ENCODE measurements around the gene MLC1.

The MLC1 gene

DNA sequence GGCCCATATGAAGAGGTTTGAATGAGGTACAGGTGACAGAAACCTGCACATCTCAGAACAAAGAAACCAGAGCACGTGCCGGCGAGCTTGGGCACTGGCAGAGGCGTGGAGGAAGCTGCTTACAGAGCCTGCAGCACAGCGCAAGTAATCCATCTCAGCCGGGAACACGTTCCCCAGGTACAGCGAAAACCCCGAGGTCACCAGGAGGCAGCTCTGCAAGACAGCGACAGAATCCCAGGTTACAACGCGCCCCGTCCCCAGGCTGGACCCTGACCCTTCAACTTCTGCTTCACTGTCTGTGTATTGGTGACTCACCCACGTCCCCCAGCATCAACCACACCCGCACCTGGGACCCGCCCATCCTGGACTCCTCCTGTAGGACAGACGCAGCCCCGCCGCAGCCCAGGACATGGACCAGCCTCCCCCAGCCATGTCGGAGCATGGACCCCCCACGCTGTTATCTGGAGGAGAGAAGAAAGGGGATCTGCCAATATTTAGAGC lies 2.2 kb downstream of the MLC1 start:
- H3K27ac ChIP-seq: no peak overlapping the region
- TF ChIP-seq ZFX (IDR thresholded peaks at IDR 0.05; ENCODE audit: borderline replicate concordance): no peak
- TF ChIP-seq, protein P1, sequence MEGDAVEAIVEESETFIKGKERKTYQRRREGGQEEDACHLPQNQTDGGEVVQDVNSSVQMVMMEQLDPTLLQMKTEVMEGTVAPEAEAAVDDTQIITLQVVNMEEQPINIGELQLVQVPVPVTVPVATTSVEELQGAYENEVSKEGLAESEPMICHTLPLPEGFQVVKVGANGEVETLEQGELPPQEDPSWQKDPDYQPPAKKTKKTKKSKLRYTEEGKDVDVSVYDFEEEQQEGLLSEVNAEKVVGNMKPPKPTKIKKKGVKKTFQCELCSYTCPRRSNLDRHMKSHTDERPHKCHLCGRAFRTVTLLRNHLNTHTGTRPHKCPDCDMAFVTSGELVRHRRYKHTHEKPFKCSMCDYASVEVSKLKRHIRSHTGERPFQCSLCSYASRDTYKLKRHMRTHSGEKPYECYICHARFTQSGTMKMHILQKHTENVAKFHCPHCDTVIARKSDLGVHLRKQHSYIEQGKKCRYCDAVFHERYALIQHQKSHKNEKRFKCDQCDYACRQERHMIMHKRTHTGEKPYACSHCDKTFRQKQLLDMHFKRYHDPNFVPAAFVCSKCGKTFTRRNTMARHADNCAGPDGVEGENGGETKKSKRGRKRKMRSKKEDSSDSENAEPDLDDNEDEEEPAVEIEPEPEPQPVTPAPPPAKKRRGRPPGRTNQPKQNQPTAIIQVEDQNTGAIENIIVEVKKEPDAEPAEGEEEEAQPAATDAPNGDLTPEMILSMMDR (IDR thresholded peaks at IDR 0.05): no peak

- H3K27ac ChIP-seq: no peak overlapping the region
- TF ChIP-seq, protein P1 (IDR thresholded peaks at IDR 0.05): no peak
- TF ChIP-seq ZFX (IDR thresholded peaks at IDR 0.05; ENCODE audit: borderline replicate concordance): no peak
Measured at GRCh38 chr22:50082197-50082715, 3.0 kb downstream of the MLC1 start.

DNA sequence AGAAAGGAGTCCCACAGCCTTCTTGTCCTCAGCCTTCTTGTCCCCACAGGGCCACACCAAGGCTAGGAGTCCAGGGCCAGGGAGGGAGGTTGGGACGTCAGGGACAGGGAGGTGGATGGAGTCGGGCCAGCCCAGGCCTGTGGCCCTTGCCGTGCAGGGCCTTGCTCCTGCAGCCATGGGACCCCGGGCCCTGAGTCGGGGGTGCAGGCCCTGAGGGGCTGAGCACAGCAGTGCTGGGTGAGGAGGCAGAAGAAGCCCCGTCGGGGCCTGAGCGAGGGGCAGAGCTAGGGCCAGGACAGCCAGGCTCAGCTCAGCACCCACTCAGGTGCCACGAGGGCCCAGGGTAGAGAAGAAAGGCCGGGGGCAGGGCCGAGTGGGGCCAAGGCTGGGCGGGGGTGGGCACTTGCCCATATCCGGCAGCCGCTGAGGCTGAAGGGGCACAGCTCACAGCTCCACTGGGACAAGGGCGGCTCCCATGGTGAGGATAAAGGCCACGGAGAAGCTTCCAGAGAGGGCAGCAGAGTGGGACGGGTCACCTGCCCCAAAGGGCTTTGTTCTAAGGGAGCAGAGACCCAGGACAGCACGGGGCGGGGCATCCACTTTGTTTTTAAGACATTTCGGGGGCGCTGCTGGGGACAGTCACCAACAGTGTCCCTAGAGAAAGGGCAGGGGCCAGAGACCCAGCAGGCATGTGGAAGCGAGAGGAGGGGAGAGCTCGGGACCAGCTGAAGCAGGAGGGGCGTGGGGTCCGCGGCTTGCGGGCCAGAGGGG lies 3.6 kb downstream of the MLC1 start:
- H3K27ac ChIP-seq: no peak overlapping the region
- TF ChIP-seq, protein P1 (IDR thresholded peaks at IDR 0.05): no peak
- no peak for TF ChIP-seq ZFX (IDR thresholded peaks at IDR 0.05; ENCODE audit: borderline replicate concordance)

- no peak overlapping the region for H3K27ac ChIP-seq
- TF ChIP-seq, protein P1 (IDR thresholded peaks at IDR 0.05): no peak
- no peak for TF ChIP-seq ZFX (IDR thresholded peaks at IDR 0.05; ENCODE audit: borderline replicate concordance)
Measured at GRCh38 chr22:50080077-50080465, 5.2 kb downstream of the MLC1 start.

DNA sequence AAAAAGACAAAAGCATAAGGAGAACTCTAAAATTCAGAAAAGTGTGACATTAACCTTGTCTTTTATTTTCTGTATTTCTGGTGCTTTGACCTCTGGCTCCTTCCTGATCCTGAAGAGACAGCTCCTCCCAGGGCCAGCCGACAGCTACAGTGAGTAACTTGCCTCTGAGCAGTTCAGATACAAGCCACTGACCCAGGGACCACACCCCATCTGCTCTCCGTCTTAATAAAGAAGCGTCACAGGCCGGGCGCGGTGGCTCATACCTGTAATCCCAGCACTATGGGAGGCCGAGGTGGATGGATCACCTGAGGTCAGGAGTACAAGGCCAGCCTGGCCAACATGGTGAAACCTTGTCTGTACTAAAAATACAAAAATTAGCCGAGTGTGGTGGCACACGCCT lies 6.5 kb downstream of the MLC1 start:
- no peak overlapping the region for H3K27ac ChIP-seq
- TF ChIP-seq, protein P1 (IDR thresholded peaks at IDR 0.05): no peak
- no peak for TF ChIP-seq ZFX (IDR thresholded peaks at IDR 0.05; ENCODE audit: borderline replicate concordance)

DNA sequence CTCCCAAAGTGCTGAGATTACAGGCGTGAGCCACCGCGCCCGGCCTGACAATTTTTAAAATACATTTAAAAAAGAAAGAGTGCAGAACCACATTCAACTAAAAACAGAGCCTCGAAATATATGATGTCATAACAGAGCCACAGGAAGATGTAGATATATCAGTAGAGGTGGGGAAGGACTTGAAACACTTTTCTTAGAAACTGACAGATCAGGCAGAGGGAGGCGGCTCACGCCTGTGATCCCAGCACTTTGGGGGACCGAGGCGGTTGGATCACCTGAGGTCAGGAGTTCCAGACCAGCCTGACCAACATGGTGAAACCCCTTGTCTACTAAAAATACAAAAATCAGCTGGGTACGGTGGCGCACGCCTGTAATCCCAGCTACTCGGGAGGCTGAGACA lies 7.0 kb downstream of the MLC1 start:
- H3K27ac ChIP-seq: no peak overlapping the region
- no peak for TF ChIP-seq ZFX (IDR thresholded peaks at IDR 0.05; ENCODE audit: borderline replicate concordance)

DNA sequence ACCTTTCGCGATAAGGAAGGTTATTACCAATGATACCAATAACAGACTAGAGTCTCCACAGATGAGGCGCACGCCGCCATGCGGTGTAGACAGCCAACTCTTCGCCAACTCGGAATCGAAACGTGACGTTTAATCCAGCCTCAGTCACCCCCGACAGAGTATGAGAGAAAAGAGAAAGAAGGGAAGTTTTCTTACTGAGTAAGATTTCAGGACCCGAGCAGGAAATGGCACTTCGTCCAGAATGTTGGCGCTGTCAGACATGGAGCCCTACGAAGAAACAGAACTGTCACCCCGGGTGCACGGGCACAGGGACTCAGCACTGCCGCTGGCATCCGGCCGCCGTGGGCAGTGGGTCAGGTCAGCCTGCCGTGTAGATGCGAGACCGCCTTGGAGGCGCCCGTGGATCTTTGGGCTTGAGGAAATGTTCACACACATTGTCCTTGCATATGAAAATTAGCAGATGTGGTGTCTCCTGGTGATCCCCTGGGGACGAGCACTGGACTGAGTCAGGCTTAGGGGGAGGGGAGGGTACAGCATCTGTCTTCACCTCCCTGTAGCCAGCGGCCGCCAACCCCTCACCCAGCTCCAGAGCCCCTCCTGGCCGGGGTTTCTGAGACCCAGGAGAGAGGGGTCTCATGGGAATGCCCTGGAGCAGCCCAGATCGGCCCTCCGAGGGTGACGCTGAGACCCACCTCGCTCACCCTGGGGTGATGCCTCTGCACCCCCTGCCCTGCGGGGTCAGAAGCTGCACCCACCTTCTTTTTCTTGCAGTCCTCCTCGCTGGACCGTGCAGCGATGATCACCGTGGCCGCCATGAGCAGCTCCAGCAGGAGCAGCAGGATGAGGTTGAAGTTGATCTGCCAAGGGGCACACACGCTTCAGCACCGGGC lies 8.3 kb downstream of the MLC1 start:
- H3K27ac ChIP-seq: no peak overlapping the region
- TF ChIP-seq ZFX (IDR thresholded peaks at IDR 0.05; ENCODE audit: borderline replicate concordance): no peak
